Neural crest cell (in vitro differentiated cells): Measurements from ENCODE around the gene NOL4L. TPM values are rescaled to one million over a fixed set of nuclear protein-coding genes. Genes with fewer than 3 reads are reported as not detected.
A peak's percentile ranks its signal among the peaks of the same experiment; 100 is the strongest.

Source experiments
- DNase-seq: peaks from one replicate; pipeline ENCODE4 v3.0.0; 2021; ENCODE audit warnings: low read depth, mixed read lengths, low spot score
- H3K27ac Mint-ChIP-seq: one replicate; pipeline ENCODE4 v1.8.0; 2021; ENCODE audit warnings: mild to moderate bottlenecking, mixed read lengths; ENCODE audit not compliant: unreplicated experiment
- H3K27me3 Mint-ChIP-seq: 2 replicates; pipeline ENCODE4 v1.8.0; 2021; ENCODE audit warnings: low read depth, mild to moderate bottlenecking, mixed read lengths
- H3K36me3 Mint-ChIP-seq: 2 replicates; pipeline ENCODE4 v1.8.0; 2021; ENCODE audit warnings: low read depth, mild to moderate bottlenecking, mixed read lengths
- H3K4me1 Mint-ChIP-seq: 2 replicates; pipeline ENCODE4 v1.8.0; 2021; ENCODE audit warnings: mixed read lengths
- H3K4me3 Mint-ChIP-seq: one replicate; pipeline ENCODE4 v1.8.0; 2021; ENCODE audit warnings: mild to moderate bottlenecking, mixed read lengths
- H3K9me3 Mint-ChIP-seq: 2 replicates; pipeline ENCODE4 v1.8.0; 2021; ENCODE audit warnings: mixed read lengths
- CTCF ChIP-seq: fragments of 200-600 bp; sonication (generic); conservative IDR thresholded peaks from 2 replicates; pipeline ENCODE4 v1.5.0; 2021; ENCODE audit warnings: antibody characterized with exemption, mild to moderate bottlenecking
- total RNA-seq: library from RNA; stranded (reverse); gene quantifications from 2 replicates; pipeline ENCODE4 v1.2.1, GENCODE V29; 2021

The NOL4L gene
- total RNA-seq, 1 donor from 2014 or later, result 52.3 TPM

- peaks cover 64% of the 10 kb centered on the region for H3K4me1 Mint-ChIP-seq
- TF ChIP-seq CTCF, result no peak
- H3K9me3 Mint-ChIP-seq, result no peaks in the 10 kb centered on the region
- H3K27ac Mint-ChIP-seq, result no peak overlapping the region
- DNase-seq, result no peak
- no peaks in the 10 kb centered on the region for H3K36me3 Mint-ChIP-seq
- H3K4me3 Mint-ChIP-seq, result peak overlapping the region; percentile 83
- peaks cover 30% of the 10 kb centered on the region for H3K27me3 Mint-ChIP-seq
Measured at GRCh38 chr20:32537657-32538525, 47.2 kb downstream of the NOL4L start.

- Mint-ChIP-seq H3K9me3 (no peaks in the 10 kb centered on the region), H3K4me3 (peak overlapping the region; percentile 83), H3K4me1 (peaks cover 61% of the 10 kb centered on the region), H3K27me3 (peaks cover 30% of the 10 kb centered on the region), H3K27ac (no peak overlapping the region), H3K36me3 (no peaks in the 10 kb centered on the region)
- no peak for TF ChIP-seq CTCF
- no peak for DNase-seq
Measured at GRCh38 chr20:32536851-32537656, 48.1 kb downstream of the NOL4L start.

- no peak for TF ChIP-seq CTCF
- Mint-ChIP-seq H3K9me3 (no peaks in the 10 kb centered on the region), H3K27ac (no peak overlapping the region), H3K4me3 (peak overlapping the region; percentile 68), H3K4me1 (peaks cover 53% of the 10 kb centered on the region), H3K27me3 (peaks cover 30% of the 10 kb centered on the region), H3K36me3 (no peaks in the 10 kb centered on the region)
- peak; percentile 51 for DNase-seq
Measured at GRCh38 chr20:32535953-32536823, 48.9 kb downstream of the NOL4L start.

- Mint-ChIP-seq H3K27me3 (peaks cover 30% of the 10 kb centered on the region), H3K9me3 (no peaks in the 10 kb centered on the region), H3K36me3 (no peaks in the 10 kb centered on the region), H3K4me3 (peak overlapping the region; percentile 68), H3K4me1 (peaks cover 46% of the 10 kb centered on the region), H3K27ac (no peak overlapping the region)
- DNase-seq, result no peak
- TF ChIP-seq CTCF, result no peak
Measured at GRCh38 chr20:32535316-32535952, 49.7 kb downstream of the NOL4L start.
